HCT116 (cell line): Measurements from ENCODE around the gene ACOX3. TPM values are rescaled to one million over a fixed set of nuclear protein-coding genes. Genes with fewer than 3 reads are reported as not detected.

Experiments used
- ATAC-seq: fragments of 200-7000 bp; cut with Tn5 transposase; 2 replicates; pipeline ENCODE4 v1.9.1; 2020; ENCODE audit warnings: mild to moderate bottlenecking, moderate library complexity
- BruUV-seq: library from RNA; stranded (reverse); fragments of 400-500 nt; replicated peaks from 2 replicates; lab custom pipeline; 2021; lab: Mats Ljungman, UMichigan
- CTCF ChIA-PET: fragments of 300-600 bp; sonication (Branson Sonifier 250); formaldehyde crosslinking; loops from one replicate; lab custom pipeline; 2021; ENCODE audit warnings: antibody characterized with exemption; lab: Charles Lee
- POLR2A ChIA-PET: fragments of 300-600, 350-600 bp; sonication (Branson Sonifier 250); formaldehyde crosslinking; loops from one replicate; lab custom pipeline; 2021; ENCODE audit warnings: antibody characterized with exemption; lab: Charles Lee
- RAD21 ChIA-PET, 2 experiments: fragments of 300-600 bp; sonication (Branson Sonifier 250); formaldehyde crosslinking; loops; one replicate each; lab custom pipeline; 2023; ENCODE audit warnings: low total read pairs in 2 of 2; ENCODE audit not compliant: uncharacterized antibody in 2 of 2, unreplicated experiment in 2 of 2, low non-redundant PET in 1 of 2; lab: Charles Lee
- DNase-seq: peaks from one replicate; pipeline ENCODE4 v3.0.0-alpha.2; 2010; ENCODE audit warnings: low read depth, low spot score
- H2AFZ ChIP-seq: fragments of 200-600 bp; shearing (Covaris generic), sonication (generic); 2 replicates; pipeline ENCODE4 v1.6.1; 2017; ENCODE audit warnings: low read depth, mixed run types, mixed read lengths, antibody characterized with exemption, low read length; ENCODE audit not compliant: poor library complexity, severe bottlenecking
- H3K27ac ChIP-seq: 2 replicates; pipeline ENCODE4 v1.5.1; 2012; ENCODE audit warnings: low read depth, low read length
- H3K27me3 ChIP-seq: fragments of 200-600 bp; sonication (generic); 2 replicates; pipeline ENCODE4 v1.6.1; 2016; ENCODE audit warnings: mixed run types, low read length, mixed read lengths; ENCODE audit not compliant: insufficient read depth
- H3K36me3 ChIP-seq, 2 experiments: fragments of 200-500 bp in 1 of 2; fragments of 200-600 bp in 1 of 2; sonication (Bioruptor generic) in 1 of 2; sonication (generic) in 1 of 2; 2 replicates each; pipeline versions ENCODE4 v1.5.1 to v1.6.1; 2014 to 2016; ENCODE audit warnings: low read length in 2 of 2, inconsistent platforms in 1 of 2, mixed read lengths in 1 of 2, mixed run types in 1 of 2; ENCODE audit not compliant: insufficient read depth in 2 of 2, control insufficient read depth in 1 of 2
- H3K4me1 ChIP-seq, 2 experiments: fragments of 200-600 bp in 1 of 2; sonication (generic) in 1 of 2; 2 replicates each; pipeline versions ENCODE4 v1.5.1 to v1.6.1; 2012 to 2017; ENCODE audit warnings: low read length in 2 of 2, inconsistent platforms in 1 of 2, mild to moderate bottlenecking in 1 of 2, mixed read lengths in 1 of 2, mixed run types in 1 of 2, moderate library complexity in 1 of 2; ENCODE audit not compliant: insufficient read depth in 2 of 2, control insufficient read depth in 1 of 2
- H3K4me2 ChIP-seq: fragments of 200-600 bp; sonication (generic); 2 replicates; pipeline ENCODE4 v1.6.1; 2017; ENCODE audit warnings: mixed run types, low read length, mixed read lengths
- H3K4me3 ChIP-seq, 2 experiments: fragments of 200-600 bp in 1 of 2; sonication (generic) in 1 of 2; replicated peaks in 1 of 2; 2 replicates each; pipeline ENCODE4 v1.5.1; 2011 to 2016; ENCODE audit warnings: low read length in 2 of 2, control low read depth in 1 of 2, low read depth in 1 of 2, mild to moderate bottlenecking in 1 of 2, mixed read lengths in 1 of 2, mixed run types in 1 of 2
- H3K79me2 ChIP-seq: fragments of 200-600 bp; sonication (generic); 2 replicates; pipeline ENCODE4 v1.6.1; 2017; ENCODE audit warnings: mild to moderate bottlenecking, mixed run types, low read length, moderate library complexity, mixed read lengths; ENCODE audit not compliant: insufficient read depth
- H3K9ac ChIP-seq: fragments of 200-600 bp; sonication (generic); 2 replicates; pipeline ENCODE4 v1.6.1; 2016; ENCODE audit warnings: low read length, mixed read lengths
- H3K9me2 ChIP-seq: fragments of 200-600 bp; sonication (generic), shearing (Covaris generic); 2 replicates; pipeline ENCODE4 v1.6.1; 2017; ENCODE audit warnings: mixed run types, mild to moderate bottlenecking, moderate library complexity; ENCODE audit not compliant: insufficient read depth
- H3K9me3 ChIP-seq, 2 experiments: fragments of 200-500 bp in 1 of 2; fragments of 200-600 bp in 1 of 2; sonication (Bioruptor generic) in 1 of 2; sonication (generic) in 1 of 2; 2 replicates each; pipeline ENCODE4 v1.6.1; 2014 to 2017; ENCODE audit warnings: low read length in 2 of 2, mixed read lengths in 2 of 2, inconsistent platforms in 1 of 2, low read depth in 1 of 2, mild to moderate bottlenecking in 1 of 2, mixed run types in 1 of 2, moderate library complexity in 1 of 2; ENCODE audit not compliant: control insufficient read depth in 1 of 2, insufficient read depth in 1 of 2
- H4K20me1 ChIP-seq: fragments of 200-600 bp; sonication (generic), shearing (Covaris generic); 2 replicates; pipeline ENCODE4 v1.6.1; 2017; ENCODE audit warnings: mixed run types, mild to moderate bottlenecking, moderate library complexity; ENCODE audit not compliant: insufficient read depth
- CEBPB ChIP-seq: IDR thresholded peaks from 2 replicates; pipeline ENCODE4 v1.6.1; 2012; ENCODE audit warnings: low read depth
- EGR1 ChIP-seq: IDR thresholded peaks from 2 replicates; pipeline ENCODE4 v1.6.1; 2012; ENCODE audit warnings: low read depth
- ELF1 ChIP-seq: IDR thresholded peaks from 2 replicates; pipeline ENCODE4 v1.6.1; 2012; ENCODE audit warnings: low read depth, borderline replicate concordance
- EZH2 ChIP-seq: fragments of 200-600 bp; sonication (generic); IDR thresholded peaks from 2 replicates; pipeline ENCODE4 v1.6.1; 2017; ENCODE audit warnings: antibody characterized with exemption, mixed run types
- EZH2phosphoT487 ChIP-seq: fragments of 200-600 bp; IDR thresholded peaks from 2 replicates; pipeline ENCODE4 v1.6.1; 2018; ENCODE audit warnings: antibody characterized with exemption, borderline replicate concordance
- JUND ChIP-seq: IDR thresholded peaks from 2 replicates; pipeline ENCODE4 v1.6.1; 2012
- MAX ChIP-seq: IDR thresholded peaks from 2 replicates; pipeline ENCODE4 v1.6.1; 2012
- POLR2A ChIP-seq: IDR thresholded peaks from 2 replicates; pipeline ENCODE4 v1.7.0; 2011; ENCODE audit warnings: borderline replicate concordance; ENCODE audit not compliant: insufficient read depth, insufficient read length; ENCODE audit errors: extremely low read depth
- POLR2AphosphoS5 ChIP-seq: IDR thresholded peaks from 2 replicates; pipeline ENCODE4 v1.6.1; 2011; ENCODE audit warnings: mild to moderate bottlenecking, low read depth, low read length, moderate library complexity
- RAD21 ChIP-seq: IDR thresholded peaks from 2 replicates; pipeline ENCODE4 v1.6.1; 2012; ENCODE audit warnings: low read depth, mild to moderate bottlenecking
- REST ChIP-seq: IDR thresholded peaks from 2 replicates; pipeline ENCODE4 v1.6.1; 2012; ENCODE audit warnings: low read depth
- SIN3A ChIP-seq: IDR thresholded peaks from 2 replicates; pipeline ENCODE4 v1.6.1; 2012; ENCODE audit warnings: low read depth
- SRF ChIP-seq: IDR thresholded peaks from 2 replicates; pipeline ENCODE4 v1.6.1; 2012; ENCODE audit warnings: low read depth
- TCF7L2 ChIP-seq: IDR thresholded peaks from 2 replicates; pipeline ENCODE4 v1.7.0; 2011; ENCODE audit warnings: borderline replicate concordance, inconsistent platforms; ENCODE audit not compliant: insufficient read depth, insufficient read length; ENCODE audit errors: extremely low read depth
- YY1 ChIP-seq: IDR thresholded peaks from 2 replicates; pipeline ENCODE4 v1.6.1; 2011; ENCODE audit warnings: low read length, low read depth, moderate library complexity, mild to moderate bottlenecking; ENCODE audit not compliant: insufficient replicate concordance; ENCODE audit errors: extremely low read depth
- ZBTB33 ChIP-seq: IDR thresholded peaks from 2 replicates; pipeline ENCODE4 v1.6.1; 2011; ENCODE audit warnings: mild to moderate bottlenecking, low read length, moderate library complexity; ENCODE audit not compliant: insufficient replicate concordance; ENCODE audit errors: extremely low read depth
- ZNF274 ChIP-seq: fragments of 200-500 bp; sonication (Bioruptor generic); IDR thresholded peaks from 2 replicates; pipeline ENCODE4 v1.6.1; 2014; ENCODE audit warnings: mild to moderate bottlenecking, low read depth, low read length, inconsistent platforms
- intact Hi-C: fragments of 100-400 bp; cut with micrococcal nuclease; formaldehyde crosslinking; loops from 2 replicates; pipeline ENCODE4 v1.10.0; 2022
- total RNA-seq: library from RNA; stranded (reverse); gene quantifications from one replicate; pipeline ENCODE4 v1.2.1, GENCODE V29; 2021; ENCODE audit not compliant: unreplicated experiment
- TF ChIP-seq, protein P1 (sequence below): IDR thresholded peaks from 2 replicates; pipeline ENCODE4 v1.6.1; 2012

Gene ACOX3
- total RNA-seq, 1 experiment from 2014 or later, result 16.9 TPM

DNA sequence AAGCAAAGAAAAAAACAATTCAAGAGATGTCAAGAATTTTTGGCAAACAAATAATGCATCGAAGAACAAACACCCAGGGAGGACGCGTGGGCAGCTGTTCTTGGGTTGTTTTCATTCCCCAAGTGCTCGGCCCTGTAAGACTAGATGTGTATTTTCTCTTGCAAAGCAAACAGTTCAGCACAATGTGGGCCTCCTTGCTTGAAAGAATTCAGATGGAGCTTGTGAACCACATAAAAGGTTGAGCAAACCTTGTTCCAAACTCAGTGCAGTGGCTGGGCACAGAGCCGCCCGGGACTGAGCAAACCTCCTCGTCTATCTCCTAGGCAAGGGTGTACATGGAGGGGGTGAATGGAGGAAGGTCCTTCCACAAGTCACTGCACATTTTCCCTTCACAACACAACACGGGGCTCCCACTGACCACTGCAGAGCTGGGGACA is 88.6 kb downstream of the ACOX3 start:
- ChIA-PET CTCF (no interaction called here), RAD21 (no interaction called here), POLR2A (no interaction called here)
- Histone ChIP-seq H3K27ac (no peak overlapping the region), H3K9ac (no peak overlapping the region), H3K4me1 (peaks cover 0 to 19% of the 10 kb centered on the region in 2 experiments; a peak in 2 of 4 replicates), H2AFZ (no peak overlapping the region), H3K27me3 (no peaks in the 10 kb centered on the region), H4K20me1 (no peaks in the 10 kb centered on the region), H3K4me3 (no peak overlapping the region), H3K36me3 (no peaks in the 10 kb centered on the region), H3K79me2 (no peaks in the 10 kb centered on the region), H3K9me2 (no peaks in the 10 kb centered on the region), H3K9me3 (no peaks in the 10 kb centered on the region), H3K4me2 (no peak overlapping the region)
- no peak for ATAC-seq
- DNase-seq, result no peak
- TF ChIP-seq REST (no peak), RAD21 (no peak), ZBTB33 (no peak), POLR2AphosphoS5 (no peak), EZH2 (no peak), YY1 (no peak), TCF7L2 (no peak), ZNF274 (no peak), CEBPB (no peak), POLR2A (no peak), ELF1 (no peak), EZH2phosphoT487 (no peak), SRF (no peak), MAX (no peak), EGR1 (no peak), JUND (no peak), SIN3A (no peak)
- TF ChIP-seq, protein P1, sequence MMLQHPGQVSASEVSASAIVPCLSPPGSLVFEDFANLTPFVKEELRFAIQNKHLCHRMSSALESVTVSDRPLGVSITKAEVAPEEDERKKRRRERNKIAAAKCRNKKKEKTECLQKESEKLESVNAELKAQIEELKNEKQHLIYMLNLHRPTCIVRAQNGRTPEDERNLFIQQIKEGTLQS, result no peak
- intact Hi-C loops, result no loop called here
- no TSS peak for BruUV-seq
